OCI-LY1 (cell line): ENCODE measurements around the gene DNAJB8.

Source experiments
- H2AFZ ChIP-seq: fragments of 200-600 bp; sonication (generic), shearing (Covaris generic); 2 replicates; pipeline ENCODE4 v1.6.0; 2014; ENCODE audit warnings: antibody characterized with exemption, mild to moderate bottlenecking, low read length
- H3F3A ChIP-seq: fragments of 200-600 bp; sonication (generic), shearing (Covaris generic); 2 replicates; pipeline ENCODE4 v1.6.0; 2014; ENCODE audit warnings: mild to moderate bottlenecking, antibody characterized with exemption, low read length, moderate library complexity; ENCODE audit not compliant: insufficient read depth
- H3K27ac ChIP-seq: fragments of 200-600 bp; sonication (generic); 2 replicates; pipeline ENCODE4 v1.5.1; 2014; ENCODE audit warnings: low read length, mixed run types, mild to moderate bottlenecking, low read depth; ENCODE audit not compliant: poor library complexity, severe bottlenecking
- H3K27me3 ChIP-seq: fragments of 200-600 bp; sonication (generic); 2 replicates; pipeline ENCODE4 v1.6.0; 2014; ENCODE audit warnings: antibody characterized with exemption, mild to moderate bottlenecking, low read length, moderate library complexity; ENCODE audit not compliant: insufficient read depth
- H3K36me3 ChIP-seq: fragments of 200-600 bp; sonication (generic); 2 replicates; pipeline ENCODE4 v1.6.1; 2014; ENCODE audit warnings: mild to moderate bottlenecking, antibody characterized with exemption, low read length, moderate library complexity, mixed read lengths; ENCODE audit not compliant: insufficient read depth
- H3K4me1 ChIP-seq: fragments of 200-600 bp; sonication (generic); 2 replicates; pipeline ENCODE4 v1.5.1; 2014; ENCODE audit warnings: mild to moderate bottlenecking, low read length, moderate library complexity; ENCODE audit not compliant: insufficient read depth, severe bottlenecking
- H3K4me2 ChIP-seq: fragments of 200-600 bp; sonication (generic), shearing (Covaris generic); 2 replicates; pipeline ENCODE4 v1.6.1; 2014; ENCODE audit warnings: low read length
- H3K4me3 ChIP-seq: fragments of 200-600 bp; sonication (generic); 2 replicates; pipeline ENCODE4 v1.5.1; 2014; ENCODE audit warnings: low read length, low read depth, mild to moderate bottlenecking, mixed read lengths; ENCODE audit not compliant: poor library complexity, severe bottlenecking
- H3K79me2 ChIP-seq: fragments of 200-600 bp; shearing (Covaris generic); 2 replicates; pipeline ENCODE4 v1.6.1; 2016; ENCODE audit warnings: mixed run types, low read length, mixed read lengths; ENCODE audit not compliant: insufficient read depth
- H3K9ac ChIP-seq: fragments of 200-600 bp; sonication (generic), shearing (Covaris generic); 2 replicates; pipeline ENCODE4 v1.6.1; 2014; ENCODE audit warnings: mild to moderate bottlenecking, low read length, mixed read lengths
- H3K9me2 ChIP-seq: fragments of 200-600 bp; sonication (generic), shearing (Covaris generic); 2 replicates; pipeline ENCODE4 v1.6.1; 2014; ENCODE audit warnings: low read depth, mild to moderate bottlenecking, low read length, mixed read lengths
- H3K9me3 ChIP-seq: fragments of 200-600 bp; shearing (Covaris generic); 2 replicates; pipeline ENCODE4 v1.6.1; 2014; ENCODE audit warnings: low read length, mixed read lengths
- H4K20me1 ChIP-seq: fragments of 200-600 bp; sonication (generic), shearing (Covaris generic); 2 replicates; pipeline ENCODE4 v1.6.0; 2016; ENCODE audit warnings: mild to moderate bottlenecking, low read length; ENCODE audit not compliant: insufficient read depth
- CTCF ChIP-seq: fragments of 200-600 bp; sonication (generic), shearing (Covaris generic); IDR thresholded peaks from 2 replicates; pipeline ENCODE4 v1.5.1; 2017; ENCODE audit warnings: mild to moderate bottlenecking, antibody characterized with exemption, low read length, moderate library complexity, mixed read lengths
- EZH2 ChIP-seq: fragments of 200-600 bp; sonication (generic), shearing (Covaris generic); IDR thresholded peaks from 2 replicates; pipeline ENCODE4 v1.8.0; 2017; ENCODE audit warnings: borderline replicate concordance, mixed run types, mild to moderate bottlenecking, antibody characterized with exemption, low read length, moderate library complexity, mixed read lengths

DNAJB8 gene

GRCh38 chr3:128468285-128468790, 1.6 kb upstream of the DNAJB8 start:
- H3K4me1 ChIP-seq, result no peaks in the 10 kb centered on the region
- TF ChIP-seq EZH2 (no peak), CTCF (no peak)
- no peak overlapping the region for H3K27ac ChIP-seq
- no peaks in the 10 kb centered on the region for H3F3A ChIP-seq
- H3K9me3 ChIP-seq, result no peaks in the 10 kb centered on the region
- H3K9ac ChIP-seq, result no peak overlapping the region
- H3K27me3 ChIP-seq, result peaks cover 4% of the 10 kb centered on the region; the same call in 1 of the 2 replicates
- H4K20me1 ChIP-seq, result no peaks in the 10 kb centered on the region
- H3K9me2 ChIP-seq, result no peaks in the 10 kb centered on the region
- H3K4me2 ChIP-seq, result no peak overlapping the region
- H3K36me3 ChIP-seq, result no peaks in the 10 kb centered on the region
- no peaks in the 10 kb centered on the region for H3K79me2 ChIP-seq
- H2AFZ ChIP-seq, result no peak overlapping the region
- H3K4me3 ChIP-seq, result no peak overlapping the region

GRCh38 chr3:128464702-128465101, 2.0 kb downstream of the DNAJB8 start:
- H3K9me3 ChIP-seq, result no peaks in the 10 kb centered on the region

GRCh38 chr3:128464188-128464587, 2.5 kb downstream of the DNAJB8 start:
- no peak overlapping the region for H3K9ac ChIP-seq
- no peak overlapping the region for H3K27ac ChIP-seq
- H3F3A ChIP-seq, result no peaks in the 10 kb centered on the region
- no peaks in the 10 kb centered on the region for H3K4me1 ChIP-seq
- H3K4me3 ChIP-seq, result no peak overlapping the region
- no peak overlapping the region for H2AFZ ChIP-seq
- H4K20me1 ChIP-seq, result no peaks in the 10 kb centered on the region
- peaks cover 4% of the 10 kb centered on the region; the same call in 1 of the 2 replicates for H3K27me3 ChIP-seq
- H3K9me3 ChIP-seq, result no peaks in the 10 kb centered on the region
- H3K9me2 ChIP-seq, result no peaks in the 10 kb centered on the region
- TF ChIP-seq CTCF, result no peak
- no peak for TF ChIP-seq EZH2
- H3K4me2 ChIP-seq, result no peak overlapping the region
- H3K79me2 ChIP-seq, result no peaks in the 10 kb centered on the region
- H3K36me3 ChIP-seq, result no peaks in the 10 kb centered on the region

More at GRCh38 chr3:128464702-128465101, 2.0 kb downstream of the DNAJB8 start:
- H3K27me3 ChIP-seq, result peaks cover 4% of the 10 kb centered on the region; the same call in 1 of the 2 replicates
- no peak overlapping the region for H2AFZ ChIP-seq
- no peak overlapping the region for H3K4me3 ChIP-seq
- H3K4me1 ChIP-seq, result no peaks in the 10 kb centered on the region
- no peaks in the 10 kb centered on the region for H3K36me3 ChIP-seq
- H3K79me2 ChIP-seq, result no peaks in the 10 kb centered on the region
- no peaks in the 10 kb centered on the region for H3F3A ChIP-seq
- H3K9me2 ChIP-seq, result no peaks in the 10 kb centered on the region
- H3K27ac ChIP-seq, result no peak overlapping the region
- H3K4me2 ChIP-seq, result no peak overlapping the region
- TF ChIP-seq EZH2, result no peak
- no peak for TF ChIP-seq CTCF
- H3K9ac ChIP-seq, result no peak overlapping the region
- H4K20me1 ChIP-seq, result no peaks in the 10 kb centered on the region
